Mesothelial cell of epicardium (in vitro differentiated cells): ENCODE results near the gene VPS35. TPM values are rescaled to one million over a fixed set of nuclear protein-coding genes. Genes with fewer than 3 reads are reported as not detected.

Source experiments
- DNase-seq, 2 experiments: peaks; one replicate each; pipeline ENCODE4 v3.0.0; 2021; ENCODE audit warnings: low spot score in 2 of 2; ENCODE audit not compliant: unreplicated experiment in 2 of 2
- H3K27ac Mint-ChIP-seq: 2 replicates; pipeline ENCODE4 v1.8.0; 2021; ENCODE audit warnings: mixed read lengths
- H3K27me3 Mint-ChIP-seq: 2 replicates; pipeline ENCODE4 v1.8.0; 2021; ENCODE audit warnings: low read depth, mixed read lengths
- H3K36me3 Mint-ChIP-seq: 2 replicates; pipeline ENCODE4 v1.8.0; 2021; ENCODE audit warnings: mixed read lengths
- H3K4me1 Mint-ChIP-seq: 2 replicates; pipeline ENCODE4 v1.8.0; 2021; ENCODE audit warnings: mixed read lengths
- H3K4me3 Mint-ChIP-seq: 2 replicates; pipeline ENCODE4 v1.8.0; 2021; ENCODE audit warnings: mild to moderate bottlenecking, moderate library complexity, mixed read lengths
- H3K9me3 Mint-ChIP-seq: 2 replicates; pipeline ENCODE4 v1.8.0; 2021; ENCODE audit warnings: mixed read lengths
- total RNA-seq: library from RNA; stranded (reverse); gene quantifications from 3 replicates; pipeline ENCODE4 v1.2.1, GENCODE V29; 2021
- TF ChIP-seq, protein P1 (sequence below): fragments of 200-600 bp; sonication (generic); IDR thresholded peaks from one replicate; pipeline ENCODE4 v1.5.0; 2021; ENCODE audit warnings: antibody characterized with exemption; ENCODE audit not compliant: unreplicated experiment

The VPS35 gene
- total RNA-seq, 1 donor from 2014 or later, result 115 TPM

DNA sequence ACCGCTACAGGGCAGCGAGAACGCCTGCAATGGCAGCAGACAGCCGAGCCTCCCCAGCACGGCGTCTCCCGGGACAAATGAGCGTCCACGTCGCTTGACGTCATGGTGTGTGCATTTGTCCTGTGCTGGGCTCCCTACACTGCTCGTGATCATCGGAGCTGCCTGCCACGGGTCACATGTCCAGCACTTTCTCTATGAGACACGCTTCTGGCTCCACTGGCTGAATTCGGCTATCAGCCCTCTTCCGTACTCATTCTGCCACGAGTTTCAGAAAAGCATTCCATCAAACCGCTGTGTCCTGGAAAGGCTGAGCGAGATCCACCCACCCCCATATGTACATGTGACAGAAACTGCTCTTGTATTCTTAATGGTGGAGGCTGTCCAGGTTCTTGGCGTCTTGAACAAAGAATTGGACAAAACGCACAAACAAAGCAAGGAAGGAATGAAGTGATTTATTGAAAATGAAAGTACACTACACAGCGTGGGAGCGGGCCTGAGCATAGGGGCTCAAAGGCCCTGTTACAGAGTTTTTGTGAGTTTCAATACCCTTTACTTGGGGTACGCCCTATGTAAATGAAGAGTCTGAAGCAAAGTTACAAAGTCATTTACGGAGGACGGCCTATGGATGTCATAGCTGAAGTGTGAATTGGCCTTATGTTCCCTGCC lies 39.3 kb downstream of the VPS35 start:
- Mint-ChIP-seq H3K4me1 (no peaks in the 10 kb centered on the region), H3K4me3 (no peak overlapping the region), H3K27me3 (no peaks in the 10 kb centered on the region), H3K9me3 (peaks cover 15% of the 10 kb centered on the region), H3K36me3 (no peaks in the 10 kb centered on the region), H3K27ac (no peak overlapping the region)
- TF ChIP-seq, protein P1, sequence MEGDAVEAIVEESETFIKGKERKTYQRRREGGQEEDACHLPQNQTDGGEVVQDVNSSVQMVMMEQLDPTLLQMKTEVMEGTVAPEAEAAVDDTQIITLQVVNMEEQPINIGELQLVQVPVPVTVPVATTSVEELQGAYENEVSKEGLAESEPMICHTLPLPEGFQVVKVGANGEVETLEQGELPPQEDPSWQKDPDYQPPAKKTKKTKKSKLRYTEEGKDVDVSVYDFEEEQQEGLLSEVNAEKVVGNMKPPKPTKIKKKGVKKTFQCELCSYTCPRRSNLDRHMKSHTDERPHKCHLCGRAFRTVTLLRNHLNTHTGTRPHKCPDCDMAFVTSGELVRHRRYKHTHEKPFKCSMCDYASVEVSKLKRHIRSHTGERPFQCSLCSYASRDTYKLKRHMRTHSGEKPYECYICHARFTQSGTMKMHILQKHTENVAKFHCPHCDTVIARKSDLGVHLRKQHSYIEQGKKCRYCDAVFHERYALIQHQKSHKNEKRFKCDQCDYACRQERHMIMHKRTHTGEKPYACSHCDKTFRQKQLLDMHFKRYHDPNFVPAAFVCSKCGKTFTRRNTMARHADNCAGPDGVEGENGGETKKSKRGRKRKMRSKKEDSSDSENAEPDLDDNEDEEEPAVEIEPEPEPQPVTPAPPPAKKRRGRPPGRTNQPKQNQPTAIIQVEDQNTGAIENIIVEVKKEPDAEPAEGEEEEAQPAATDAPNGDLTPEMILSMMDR, result no peak
- DNase-seq, result no peak

DNA sequence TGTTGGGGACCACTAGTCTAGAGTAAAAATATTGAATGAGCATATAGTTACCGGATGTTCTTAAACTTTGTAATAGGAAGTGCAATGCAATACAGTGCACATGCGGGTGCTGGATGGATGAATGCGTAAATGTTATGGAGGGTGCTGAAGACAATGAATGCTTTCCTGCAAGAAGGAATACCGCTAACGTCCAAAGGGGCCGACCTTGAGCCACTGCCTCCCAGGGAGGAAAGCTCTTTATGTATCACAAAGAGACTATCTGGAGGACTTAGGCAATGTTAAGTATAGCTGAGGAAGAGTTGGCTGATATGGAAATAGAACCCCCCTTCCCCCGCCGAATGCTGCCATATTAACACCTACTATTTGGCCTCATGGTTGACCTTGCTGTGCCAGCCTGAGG lies 40.3 kb downstream of the VPS35 start:
- H3K27me3 Mint-ChIP-seq, result no peaks in the 10 kb centered on the region
- TF ChIP-seq, protein P1, result no peak
- H3K9me3 Mint-ChIP-seq, result peaks cover 26% of the 10 kb centered on the region
- H3K36me3 Mint-ChIP-seq, result no peaks in the 10 kb centered on the region
- DNase-seq, result no peak
- no peak overlapping the region for H3K27ac Mint-ChIP-seq
- H3K4me1 Mint-ChIP-seq, result no peaks in the 10 kb centered on the region
- no peak overlapping the region for H3K4me3 Mint-ChIP-seq

DNA sequence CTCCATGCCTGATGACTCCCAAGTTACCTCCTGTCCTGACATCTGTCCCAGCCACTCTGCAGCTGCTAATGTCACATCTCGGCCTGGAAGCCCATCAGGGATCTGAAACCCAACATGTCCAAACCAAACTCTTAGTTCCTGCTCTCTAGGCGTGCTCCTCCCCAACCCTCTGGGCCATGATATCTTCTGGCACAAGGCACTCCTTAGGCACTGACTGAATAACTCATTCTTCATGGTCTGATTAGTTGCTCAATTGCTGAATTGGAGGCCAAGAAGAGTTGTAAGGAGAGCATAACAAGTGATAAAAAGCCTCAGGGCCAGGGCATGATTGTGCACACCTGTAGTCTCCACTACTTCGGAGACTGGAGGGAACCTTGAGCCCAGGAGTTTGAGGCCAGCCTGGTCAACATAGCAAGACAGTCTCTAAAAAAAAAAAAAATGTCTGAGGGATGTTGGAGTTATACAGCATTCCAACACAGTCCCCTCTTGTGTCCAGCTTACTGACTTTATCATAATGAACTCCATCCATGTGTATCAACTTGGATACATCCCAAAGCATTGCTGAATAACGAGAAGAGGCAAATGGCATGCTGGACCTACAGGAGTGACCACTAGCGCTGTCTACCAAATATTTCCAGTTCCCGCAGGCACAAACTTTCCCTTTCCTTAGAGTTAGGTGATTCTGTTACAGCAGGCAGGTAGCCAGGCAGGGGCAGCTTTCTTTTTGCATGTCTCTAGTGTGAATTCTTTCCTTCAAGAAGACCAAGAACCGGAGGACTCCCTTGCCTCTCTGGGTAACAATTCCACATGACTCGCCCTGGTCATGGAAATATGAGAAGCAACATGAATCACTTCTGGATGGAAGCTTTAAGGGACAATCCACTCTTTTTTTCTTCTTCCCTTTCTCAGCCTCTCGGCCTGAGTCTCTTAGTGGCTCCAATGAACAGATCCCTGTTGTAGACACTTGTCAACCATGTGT lies 49.7 kb downstream of the VPS35 start:
- TF ChIP-seq, protein P1, result no peak
- Mint-ChIP-seq H3K36me3 (no peaks in the 10 kb centered on the region), H3K27ac (no peak overlapping the region), H3K4me1 (no peaks in the 10 kb centered on the region), H3K27me3 (peaks cover 2% of the 10 kb centered on the region), H3K9me3 (peaks cover 11% of the 10 kb centered on the region), H3K4me3 (no peak overlapping the region)
- DNase-seq, result no peak

DNA sequence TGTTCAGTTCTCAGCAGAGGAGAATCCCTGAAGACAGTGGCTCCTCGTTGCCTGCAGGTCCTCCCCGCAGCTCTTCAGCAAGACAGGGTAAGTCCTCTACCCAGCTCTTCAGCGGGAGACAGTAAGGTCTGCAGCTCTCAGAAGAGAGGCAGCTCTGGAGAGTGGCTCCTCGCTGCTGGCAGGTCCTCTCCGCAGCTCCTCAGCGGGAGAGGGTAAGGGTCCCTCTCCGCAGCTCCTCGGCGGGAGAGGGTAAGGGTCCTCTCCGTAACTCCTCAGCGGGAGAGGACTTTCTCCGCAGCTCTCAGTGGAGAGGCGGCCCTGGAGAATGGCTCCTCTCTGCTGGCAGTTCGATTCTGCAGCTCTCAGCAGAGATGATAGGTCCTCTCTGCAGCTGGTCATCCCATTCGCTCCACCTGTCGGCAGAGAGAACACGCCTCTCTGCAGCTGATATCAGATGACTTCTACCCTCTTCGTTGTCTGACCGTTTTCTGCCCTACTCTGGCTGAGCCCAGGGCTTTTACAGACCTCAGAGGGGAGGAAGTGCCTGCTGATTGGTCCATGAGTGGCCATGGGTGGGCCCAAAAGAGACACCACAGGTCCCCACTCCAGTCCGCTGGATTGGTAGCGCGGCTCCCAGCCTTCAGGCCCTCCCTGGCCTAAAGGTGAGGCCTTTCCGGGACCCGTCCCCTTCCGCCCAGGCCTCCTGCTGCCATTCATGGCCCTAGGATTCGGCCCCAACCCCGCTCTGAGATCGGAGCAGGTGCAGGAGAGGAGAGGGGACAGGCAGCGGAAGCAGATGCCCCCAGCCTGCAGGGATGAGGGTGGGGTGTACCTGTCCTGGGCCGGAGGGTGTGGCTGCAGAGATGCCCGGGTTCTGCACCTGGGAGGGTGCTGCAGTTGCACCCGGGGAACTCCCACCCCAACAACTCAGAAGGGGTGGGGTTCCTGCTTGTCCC lies 55.9 kb downstream of the VPS35 start:
- TF ChIP-seq, protein P1, result no peak
- DNase-seq, result no peak
- Mint-ChIP-seq H3K9me3 (no peaks in the 10 kb centered on the region), H3K36me3 (no peaks in the 10 kb centered on the region), H3K4me3 (peak overlapping the region; percentile 36), H3K27ac (no peak overlapping the region), H3K4me1 (peaks cover 18% of the 10 kb centered on the region), H3K27me3 (peaks cover 9% of the 10 kb centered on the region)
